Suprapubic skin (tissue), 4 donors: ENCODE data around the gene SLC25A15. TPM values are rescaled to one million over a fixed set of nuclear protein-coding genes. Genes with fewer than 3 reads are reported as not detected.
"Not testable (repeated sequence)": the region's sequence is repeated elsewhere in the genome, so short reads cannot be mapped to it uniquely, and the experiment has no call there.

Experiments
- DNase-seq, 2 donors: peaks; one replicate each; pipeline ENCODE4 v3.0.0-alpha.2; 2019; ENCODE audit warnings: low spot score in 2 of 2
- H3K27ac ChIP-seq: fragments of 200-600 bp; sonication (generic); one replicate; pipeline ENCODE4 v1.5.1; 2019
- H3K27me3 ChIP-seq: fragments of 200-600 bp; sonication (generic); one replicate; pipeline ENCODE4 v1.5.1; 2019
- H3K36me3 ChIP-seq: fragments of 200-600 bp; sonication (generic); one replicate; pipeline ENCODE4 v1.5.1; 2019
- H3K4me1 ChIP-seq: fragments of 200-600 bp; sonication (generic); one replicate; pipeline ENCODE4 v1.5.1; 2019
- H3K4me3 ChIP-seq: fragments of 200-600 bp; sonication (generic); one replicate; pipeline ENCODE4 v1.5.1; 2019; ENCODE audit warnings: mild to moderate bottlenecking
- H3K9me3 ChIP-seq: fragments of 200-600 bp; sonication (generic); one replicate; pipeline ENCODE4 v1.5.1; 2019
- CTCF ChIP-seq, 2 donors: fragments of 200-600 bp in 1 of 2; fragments of 450-650 bp in 1 of 2; sonication (generic) in 1 of 2; IDR thresholded peaks; one replicate each; pipeline ENCODE4 v1.5.1; 2016 to 2019; ENCODE audit warnings: antibody characterized with exemption in 2 of 2, mild to moderate bottlenecking in 1 of 2, moderate library complexity in 1 of 2
- EP300 ChIP-seq: sonication (generic); formaldehyde crosslinking; IDR thresholded peaks from one replicate; pipeline ENCODE4 v1.6.1; 2017; ENCODE audit warnings: antibody characterized with exemption
- POLR2A ChIP-seq, 2 donors: fragments of 450-650 bp; IDR thresholded peaks; one replicate each; pipeline ENCODE4 v1.6.1; 2017; ENCODE audit warnings: antibody characterized with exemption in 2 of 2, mild to moderate bottlenecking in 2 of 2, moderate library complexity in 2 of 2
- POLR2AphosphoS5 ChIP-seq, 3 donors: sonication (generic); formaldehyde crosslinking; IDR thresholded peaks; one replicate each; pipeline ENCODE4 v1.6.1; 2017; ENCODE audit warnings: antibody characterized with exemption in 3 of 3
- WGBS: methylation state at CpG from one replicate; pipeline ENCODE4 v1.1.5; 2018; 5-methylcytosine and 5-hydroxymethylcytosine counted together
- total RNA-seq, 4 donors: library from RNA; depleted of rRNA; stranded (reverse); fragments of >200 nt; gene quantifications; one replicate each; pipeline ENCODE4 v1.1.0, GENCODE V29; 2016

SLC25A15 gene
- total RNA-seq, 4 donors from 2014 or later, result 4.2 to 12.1 (median 6.6) TPM

- Histone ChIP-seq H3K27ac (no peak overlapping the region), H3K4me3 (no peak overlapping the region), H3K4me1 (no peaks in the 10 kb centered on the region), H3K9me3 (peaks cover 10% of the 10 kb centered on the region), H3K27me3 (no peaks in the 10 kb centered on the region), H3K36me3 (peaks cover 4% of the 10 kb centered on the region)
- TF ChIP-seq CTCF (IDR thresholded peaks at IDR 0.05) (no peak), POLR2A (IDR thresholded peaks at IDR 0.05) (no peak), EP300 (no peak), POLR2AphosphoS5 (IDR thresholded peaks at IDR 0.05) (no peak)
- WGBS, result 92% methylated on average over 5 of the region's 5 CpGs
- DNase-seq, result no peak
Measured at GRCh38 chr13:40818926-40819325, 29.5 kb downstream of the SLC25A15 start.

- H3K36me3 ChIP-seq, result peaks cover 4% of the 10 kb centered on the region
- no peak for DNase-seq
- no peak for TF ChIP-seq POLR2A (IDR thresholded peaks at IDR 0.05)
- no peak for TF ChIP-seq EP300
- TF ChIP-seq POLR2AphosphoS5 (IDR thresholded peaks at IDR 0.05), result no peak
- TF ChIP-seq CTCF (IDR thresholded peaks at IDR 0.05), result no peak
- no peaks in the 10 kb centered on the region for H3K27me3 ChIP-seq
- peaks cover 10% of the 10 kb centered on the region for H3K9me3 ChIP-seq
- WGBS, result 88% methylated on average over 1 of the region's 1 CpG
- H3K4me3 ChIP-seq, result no peak overlapping the region
- H3K4me1 ChIP-seq, result no peaks in the 10 kb centered on the region
- H3K27ac ChIP-seq, result no peak overlapping the region
Measured at GRCh38 chr13:40819797-40820315, 30.4 kb downstream of the SLC25A15 start.

DNA sequence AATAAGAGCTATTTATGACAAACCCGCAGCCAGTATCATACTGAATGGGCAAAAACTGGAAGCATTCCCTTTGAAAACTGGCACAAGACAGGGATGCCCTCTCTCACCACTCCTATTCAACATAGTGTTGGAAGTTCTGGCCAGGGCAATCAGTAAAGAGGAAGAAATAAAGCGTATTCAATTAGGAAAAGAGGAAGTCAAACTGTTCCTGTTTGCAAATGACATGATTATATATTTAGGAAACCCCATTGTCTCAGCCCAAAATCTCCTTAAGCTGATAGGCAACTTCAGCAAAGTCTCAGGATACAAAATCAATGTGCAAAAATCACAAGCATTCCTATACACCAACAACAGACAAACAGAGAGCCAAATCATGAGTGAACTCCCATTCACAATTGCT is 50.3 kb downstream of the SLC25A15 start:
- not testable (repeated sequence) for DNase-seq, H3K4me3 ChIP-seq
- WGBS, result 69% methylated on average over 2 of the region's 2 CpGs

DNA sequence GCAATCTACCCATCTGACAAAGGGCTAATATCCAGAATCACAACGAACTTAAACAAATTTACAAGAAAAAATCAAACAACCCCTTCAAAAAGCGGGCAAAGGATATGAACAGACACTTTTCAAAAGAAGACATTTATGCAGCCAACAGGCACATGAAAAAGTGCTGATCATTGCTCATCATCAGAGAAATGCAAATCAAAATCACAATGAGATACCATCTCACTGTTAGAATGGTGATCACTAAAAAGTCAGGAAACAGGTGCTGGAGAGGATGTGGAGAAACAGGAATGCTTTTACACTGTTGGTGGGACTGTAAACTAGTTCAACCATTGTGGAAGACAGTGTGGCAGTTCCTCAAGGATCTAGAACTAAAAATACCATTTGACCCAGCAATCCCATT is 51.5 kb downstream of the SLC25A15 start:
- not testable (repeated sequence) for H3K36me3 ChIP-seq, H3K27ac ChIP-seq, H3K27me3 ChIP-seq, H3K4me1 ChIP-seq, H3K9me3 ChIP-seq, DNase-seq, H3K4me3 ChIP-seq
- 98% methylated on average over 2 of the region's 2 CpGs for WGBS

More for the DNA sequence above, 50.3 kb downstream of the SLC25A15 start:
- not testable (repeated sequence) for H3K27me3 ChIP-seq, H3K9me3 ChIP-seq, H3K27ac ChIP-seq, H3K4me1 ChIP-seq, H3K36me3 ChIP-seq

Other genes with a start within 250 kb of the SLC25A15 start
- 10 to 100 TPM; 50.7 to 67.2 (median 60.3) TPM for gene FOXO1, start 123.0 kb upstream of the SLC25A15 start, total RNA-seq
- gene MRPS31, start 18.4 kb upstream of the SLC25A15 start, total RNA-seq, result 10 to 100 TPM; 14.4 to 34.8 (median 17.4) TPM
- gene ELF1, start 229.7 kb downstream of the SLC25A15 start, total RNA-seq, result 100 to 1,000 TPM in 3 of 4 donors, 10 to 100 TPM in 1; 81.7 to 123 (median 111) TPM